Measurements from ENCODE around the gene SLCO3A1. TPM values are rescaled to one million over a fixed set of nuclear protein-coding genes. Genes with fewer than 3 reads are reported as not detected.
A peak's percentile ranks its signal among the peaks of the same experiment; 100 is the strongest.

SLCO3A1 gene
- total and polyA plus RNA-seq, 2 of the 8 experiments (the other 6 are each of a cell fraction or from before 2014, with no cell fraction given) = 15.1 to 20.4 TPM

DNA sequence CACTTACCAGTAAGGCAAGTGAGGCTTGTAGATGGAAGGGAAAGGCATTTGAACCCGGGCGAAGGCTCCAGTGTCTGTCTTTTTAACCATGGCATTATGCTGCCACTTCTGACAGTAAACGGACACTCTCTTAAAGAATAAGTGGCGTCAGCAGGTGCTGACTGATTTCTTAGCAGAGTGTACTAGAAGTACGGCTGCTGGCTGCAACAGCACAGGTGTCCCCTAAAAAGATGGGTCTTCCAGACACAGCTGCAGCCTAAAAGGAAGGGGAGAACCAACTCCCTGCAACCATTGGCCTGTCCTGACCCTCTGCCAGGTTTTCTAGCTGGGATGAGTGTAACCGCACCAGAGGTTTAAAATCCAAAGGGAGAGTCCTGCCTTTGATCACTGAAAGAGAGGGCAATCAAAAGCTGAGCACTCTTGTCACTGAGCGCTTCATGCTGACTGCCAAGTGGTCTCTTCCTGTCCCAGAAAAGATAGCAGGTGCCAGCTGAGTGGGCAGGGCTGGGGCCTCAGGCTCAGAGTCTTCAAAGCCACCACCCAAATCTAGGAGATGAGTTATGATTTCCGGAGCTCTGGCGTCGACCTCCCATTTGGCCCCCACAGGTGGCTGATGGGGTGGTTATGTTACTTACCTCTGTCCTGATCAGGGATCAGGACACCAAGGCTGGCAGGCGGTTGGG is 255.8 kb downstream of the SLCO3A1 start:
- H3K18ac ChIP-seq (ENCODE audit: extremely low read depth, low read length) = no peak overlapping the region
- no peaks in the 10 kb centered on the region for H3K9me3 ChIP-seq (ENCODE audit: insufficient read depth in 2 of 2, low read depth in 1 of 2, low read length in 1 of 2)
- no peak overlapping the region for H3K4ac ChIP-seq (replicated peaks; ENCODE audit: insufficient read length, low read depth, low read length)
- no peak overlapping the region for H3K23ac ChIP-seq (ENCODE audit: insufficient read length)
- no peak overlapping the region for H2AFZ ChIP-seq (ENCODE audit: low read length)
- no peak overlapping the region for H3K56ac ChIP-seq (replicated peaks; ENCODE audit: insufficient read length, low read depth, low read length)
- H3K27me3 ChIP-seq (replicated peaks in 1 of 4; ENCODE audit: control insufficient read depth in 3 of 4, extremely low read depth in 1 of 4, insufficient read depth in 3 of 4, low read length in 3 of 4) = no peaks in the 10 kb centered on the region
- no peak overlapping the region for H2BK12ac ChIP-seq (ENCODE audit: low read depth, low read length)
- H3K14ac ChIP-seq (ENCODE audit: insufficient read length) = no peak overlapping the region
- no peaks in the 10 kb centered on the region for H4K20me1 ChIP-seq (replicated peaks in 1 of 2; ENCODE audit: control insufficient read depth in 1 of 2, insufficient read depth in 2 of 2, low read length in 2 of 2)
- no peak overlapping the region for H3K4me2 ChIP-seq (ENCODE audit: insufficient read depth in 1 of 2, low read depth in 2 of 2, low read length in 2 of 2)
- H2BK120ac ChIP-seq (replicated peaks; ENCODE audit: low read depth, low read length) = no peak overlapping the region
- H3K4me3 ChIP-seq (ENCODE audit: extremely low read depth in 1 of 4, insufficient read depth in 2 of 4, low read depth in 3 of 4, low read length in 4 of 4) = no peak overlapping the region
- H3K23me2 ChIP-seq (ENCODE audit: low read depth, low read length) = no peaks in the 10 kb centered on the region
- no peak overlapping the region for H4K8ac ChIP-seq (ENCODE audit: extremely low read depth, insufficient read depth, low read length)
- ChIA-PET CTCF (ENCODE audit: partially characterized antibody) (interaction anchor here (0.7 to 7.2 kb wide), 6 partner anchors 9 to 282 kb away, joined by 3 to 39 read pairs (median 6); no protein-coding TSS in a partner anchor), POLR2A (ENCODE audit: partially characterized antibody) (interaction anchor here (1.2 kb wide), 1 partner anchor 12 kb away, joined by 3 read pairs; no protein-coding TSS in a partner anchor)
- no peak overlapping the region for H2BK5ac ChIP-seq (ENCODE audit: low read depth, low read length)
- no peak overlapping the region for H4K91ac ChIP-seq (replicated peaks; ENCODE audit: insufficient read length, low read length)
- peak overlapping the region; percentile 64; the same call in 1 of the 2 replicates for H2BK20ac ChIP-seq (ENCODE audit: low read length)
- H3K79me1 ChIP-seq (ENCODE audit: low read depth, low read length) = no peaks in the 10 kb centered on the region
- no peak overlapping the region for H2AK5ac ChIP-seq (ENCODE audit: low read depth, low read length)
- H4K5ac ChIP-seq (ENCODE audit: insufficient read length, low read depth, low read length) = no peak overlapping the region
- no peaks in the 10 kb centered on the region for H3K79me2 ChIP-seq (ENCODE audit: control insufficient read depth in 1 of 2, insufficient read depth in 2 of 2, low read length in 2 of 2)
- no peak overlapping the region for H3K9ac ChIP-seq (replicated peaks in 1 of 4; ENCODE audit: extremely low read depth in 1 of 4, low read depth in 3 of 4, low read length in 3 of 4)
- no peak for FAIRE-seq
- H3K4me1 ChIP-seq (replicated peaks in 1 of 4; ENCODE audit: control insufficient read depth in 3 of 4, insufficient read depth in 4 of 4, low read length in 3 of 4) = peaks cover 2 to 6% (median 5%) of the 10 kb centered on the region in 4 experiments; a peak in 5 of 7 replicates
- no peak overlapping the region for H3K27ac ChIP-seq (ENCODE audit: low read depth, low read length)
- no peak for DNase-seq (ENCODE audit: low read depth in 1 of 2, low spot score in 2 of 2)
- H3K36me3 ChIP-seq (ENCODE audit: control insufficient read depth in 2 of 4, insufficient read depth in 4 of 4, low read length in 3 of 4) = no peaks in the 10 kb centered on the region
- no peak overlapping the region for H2BK15ac ChIP-seq (ENCODE audit: low read length)
- 92% methylated on average over 11 of the region's 11 CpGs; no CpG with 5 or more reads in 1 of the 2 experiments for WGBS, 2 experiments (ENCODE audit: extremely low coverage in 1 of 2, insufficient coverage in 1 of 2, insufficient read length in 1 of 2, insufficient replicate concordance in 2 of 2, low coverage in 1 of 2, low lambda C conversion rate in 2 of 2, missing lambda C conversion rate in 1 of 2)
- no peak for TF ChIP-seq CTBP2 (IDR thresholded peaks at IDR 0.05; ENCODE audit: borderline replicate concordance, insufficient read depth, insufficient read length, low read length)
